ENCODE data around the gene ANKRD6. TPM values are rescaled to one million over a fixed set of nuclear protein-coding genes. Genes with fewer than 3 reads are reported as not detected.

Gene ANKRD6
- total and polyA plus RNA-seq, 2 donors (not counting 1 experiment from before 2014, with no cell fraction given), result 3.8 to 10.5 TPM

DNA sequence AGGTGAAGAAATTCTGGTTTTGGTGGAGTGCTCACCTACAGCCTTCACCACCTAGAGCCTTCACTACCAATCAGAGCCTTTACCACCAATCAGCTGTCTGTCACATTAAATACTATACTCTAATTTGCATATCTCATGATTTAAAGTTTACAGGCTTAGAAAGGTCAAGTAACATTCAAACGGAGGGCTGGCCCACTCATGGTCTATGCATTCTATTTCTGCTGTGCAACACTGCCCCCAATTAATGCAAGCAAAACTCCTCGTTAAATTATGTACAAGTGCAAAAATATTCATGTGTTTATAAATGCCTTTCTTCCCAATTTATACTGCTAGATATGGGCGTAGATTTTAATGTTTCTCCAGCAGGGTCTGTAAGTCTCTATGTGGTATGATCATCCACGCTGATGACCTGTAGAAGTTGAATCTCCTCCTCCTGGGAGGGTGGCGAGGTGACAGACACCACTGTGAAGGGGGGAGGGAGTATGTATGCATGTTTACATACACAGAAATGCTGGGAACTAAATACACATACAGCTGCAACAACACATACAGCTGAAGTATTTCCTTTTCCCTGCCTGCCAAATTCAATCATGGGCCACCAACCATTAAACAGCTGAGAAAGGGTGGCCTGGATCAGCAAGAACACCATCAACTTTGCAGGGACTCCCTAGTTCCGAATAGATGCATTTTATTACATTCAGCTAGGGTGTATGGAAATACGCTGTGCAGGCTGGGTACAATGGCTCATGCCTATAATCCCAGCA, 34.0 kb upstream of the ANKRD6 start:
- H3K27me3 Mint-ChIP-seq, result peaks cover 4% of the 10 kb centered on the region
- POLR2A ChIA-PET, result no interaction called here

DNA sequence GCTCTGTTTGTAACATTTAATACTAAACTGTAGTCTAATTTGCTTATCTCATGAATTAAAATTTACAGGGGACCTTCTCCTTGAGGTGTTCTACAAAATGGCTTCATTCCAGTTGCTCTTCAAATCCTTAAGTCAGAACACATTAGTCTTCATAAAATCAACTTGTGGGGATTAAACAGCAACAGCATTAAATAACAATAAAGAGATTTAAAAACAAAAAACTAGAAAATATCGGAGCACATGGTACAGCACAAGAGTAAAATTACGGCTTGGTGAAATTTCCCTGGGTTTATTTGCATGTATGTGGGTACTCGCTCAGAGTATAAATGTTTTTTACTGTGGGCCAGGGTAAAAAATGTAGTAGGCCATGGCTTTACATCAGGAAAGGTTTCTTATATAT, 32.9 kb upstream of the ANKRD6 start:
- peaks cover 4% of the 10 kb centered on the region for H3K27me3 Mint-ChIP-seq
- CTCF ChIA-PET, result interaction anchor here (0.8 to 1.3 kb wide), 2 partner anchors 27 to 28 kb away, joined by 3 read pairs; no protein-coding TSS in a partner anchor
- H3K36me3 ChIP-seq (replicated peaks in 1 of 2; ENCODE audit: control extremely low read depth in 1 of 2, control insufficient read depth in 1 of 2, extremely low read depth in 1 of 2, insufficient read depth in 2 of 2, low read length in 1 of 2), result no peaks in the 10 kb centered on the region
- POLR2A ChIA-PET, result no interaction called here
- no peak overlapping the region for H3K9ac ChIP-seq (ENCODE audit: low read length)
- no peaks in the 10 kb centered on the region for H3K9me3 Mint-ChIP-seq (ENCODE audit: insufficient read depth)
- H3K27ac Mint-ChIP-seq, result no peak overlapping the region
- ATAC-seq (ENCODE audit: low read depth), result no peak
- no peaks in the 10 kb centered on the region for H3K79me2 ChIP-seq (ENCODE audit: control insufficient read depth, insufficient read depth, low read length)
- no peak overlapping the region for H3K27ac ChIP-seq (ENCODE audit: low read length in 2 of 2)
- H2AFZ ChIP-seq (ENCODE audit: insufficient read depth, low read depth, low read length, poor library complexity, severe bottlenecking), result no peak overlapping the region
- no peak overlapping the region for H3K4me3 Mint-ChIP-seq
- H3K4me3 ChIP-seq (ENCODE audit: control extremely low read depth in 1 of 5, extremely low read depth in 1 of 5, insufficient read depth in 1 of 5, low read depth in 2 of 5, low read length in 4 of 5), result no peak overlapping the region
- 100% methylated on average over 2 of the region's 3 CpGs for WGBS (ENCODE audit: insufficient coverage)
- TF ChIP-seq, protein P1, sequence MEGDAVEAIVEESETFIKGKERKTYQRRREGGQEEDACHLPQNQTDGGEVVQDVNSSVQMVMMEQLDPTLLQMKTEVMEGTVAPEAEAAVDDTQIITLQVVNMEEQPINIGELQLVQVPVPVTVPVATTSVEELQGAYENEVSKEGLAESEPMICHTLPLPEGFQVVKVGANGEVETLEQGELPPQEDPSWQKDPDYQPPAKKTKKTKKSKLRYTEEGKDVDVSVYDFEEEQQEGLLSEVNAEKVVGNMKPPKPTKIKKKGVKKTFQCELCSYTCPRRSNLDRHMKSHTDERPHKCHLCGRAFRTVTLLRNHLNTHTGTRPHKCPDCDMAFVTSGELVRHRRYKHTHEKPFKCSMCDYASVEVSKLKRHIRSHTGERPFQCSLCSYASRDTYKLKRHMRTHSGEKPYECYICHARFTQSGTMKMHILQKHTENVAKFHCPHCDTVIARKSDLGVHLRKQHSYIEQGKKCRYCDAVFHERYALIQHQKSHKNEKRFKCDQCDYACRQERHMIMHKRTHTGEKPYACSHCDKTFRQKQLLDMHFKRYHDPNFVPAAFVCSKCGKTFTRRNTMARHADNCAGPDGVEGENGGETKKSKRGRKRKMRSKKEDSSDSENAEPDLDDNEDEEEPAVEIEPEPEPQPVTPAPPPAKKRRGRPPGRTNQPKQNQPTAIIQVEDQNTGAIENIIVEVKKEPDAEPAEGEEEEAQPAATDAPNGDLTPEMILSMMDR (IDR thresholded peaks at IDR 0.05), result no peak
- TF ChIP-seq EZH2 (IDR thresholded peaks at IDR 0.05; ENCODE audit: borderline replicate concordance, insufficient read depth, low read depth, low read length, poor library complexity, severe bottlenecking), result no peak
- no peaks in the 10 kb centered on the region for H3K9me3 ChIP-seq (ENCODE audit: control extremely low read depth in 1 of 3, control insufficient read depth in 2 of 3, insufficient read depth in 1 of 3, low read length in 2 of 3)
- intact Hi-C loops (cut with micrococcal nuclease), result no loop called here
- H3K4me1 ChIP-seq (ENCODE audit: control insufficient read depth in 2 of 2, insufficient read depth in 2 of 2, low read length in 2 of 2), result no peaks in the 10 kb centered on the region
- no peak for DNase-seq
- no peak overlapping the region for H3K4me2 ChIP-seq (replicated peaks; ENCODE audit: low read depth, low read length, poor library complexity, severe bottlenecking)
- no peaks in the 10 kb centered on the region for H3K27me3 ChIP-seq (replicated peaks in 1 of 4; ENCODE audit: control extremely low read depth in 1 of 4, control insufficient read depth in 3 of 4, insufficient read depth in 4 of 4, low read length in 3 of 4)
- no peaks in the 10 kb centered on the region for H4K20me1 ChIP-seq (ENCODE audit: control insufficient read depth, insufficient read depth, low read length, poor library complexity, severe bottlenecking)
- H3K4me1 Mint-ChIP-seq, result no peaks in the 10 kb centered on the region

More for the DNA sequence above, 34.0 kb upstream of the ANKRD6 start:
- intact Hi-C loops (cut with micrococcal nuclease), result no loop called here
- no peak for DNase-seq
- TF ChIP-seq EZH2 (IDR thresholded peaks at IDR 0.05; ENCODE audit: borderline replicate concordance, insufficient read depth, low read depth, low read length, poor library complexity, severe bottlenecking), result no peak
- TF ChIP-seq, protein P1 (IDR thresholded peaks at IDR 0.05), result no peak
- H4K20me1 ChIP-seq (ENCODE audit: control insufficient read depth, insufficient read depth, low read length, poor library complexity, severe bottlenecking), result no peaks in the 10 kb centered on the region
- H3K4me1 Mint-ChIP-seq, result no peaks in the 10 kb centered on the region
- no peaks in the 10 kb centered on the region for H3K27me3 ChIP-seq (replicated peaks in 1 of 4; ENCODE audit: control extremely low read depth in 1 of 4, control insufficient read depth in 3 of 4, insufficient read depth in 4 of 4, low read length in 3 of 4)
- H3K4me3 Mint-ChIP-seq, result no peak overlapping the region
- H3K9ac ChIP-seq (ENCODE audit: low read length), result no peak overlapping the region
- 100% methylated on average over 2 of the region's 7 CpGs for whole genome bisulfite sequencing (ENCODE audit: insufficient coverage)
- H2AFZ ChIP-seq (ENCODE audit: insufficient read depth, low read depth, low read length, poor library complexity, severe bottlenecking), result no peak overlapping the region
- H3K79me2 ChIP-seq (ENCODE audit: control insufficient read depth, insufficient read depth, low read length), result no peaks in the 10 kb centered on the region
- no peaks in the 10 kb centered on the region for H3K9me3 ChIP-seq (ENCODE audit: control extremely low read depth in 1 of 3, control insufficient read depth in 2 of 3, insufficient read depth in 1 of 3, low read length in 2 of 3)
- no peak overlapping the region for H3K4me2 ChIP-seq (replicated peaks; ENCODE audit: low read depth, low read length, poor library complexity, severe bottlenecking)
- no peak for ATAC-seq (ENCODE audit: low read depth)
- CTCF ChIA-PET, result interaction anchor here (1.3 kb wide), 1 partner anchor 27 kb away, joined by 3 read pairs; no protein-coding TSS in a partner anchor
- no peak overlapping the region for H3K27ac ChIP-seq (ENCODE audit: low read length in 2 of 2)
- no peaks in the 10 kb centered on the region for H3K4me1 ChIP-seq (ENCODE audit: control insufficient read depth in 2 of 2, insufficient read depth in 2 of 2, low read length in 2 of 2)
- H3K9me3 Mint-ChIP-seq (ENCODE audit: insufficient read depth), result no peaks in the 10 kb centered on the region
- H3K27ac Mint-ChIP-seq, result no peak overlapping the region
- no peaks in the 10 kb centered on the region for H3K36me3 ChIP-seq (replicated peaks in 1 of 2; ENCODE audit: control extremely low read depth in 1 of 2, control insufficient read depth in 1 of 2, extremely low read depth in 1 of 2, insufficient read depth in 2 of 2, low read length in 1 of 2)
- H3K4me3 ChIP-seq (ENCODE audit: control extremely low read depth in 1 of 5, extremely low read depth in 1 of 5, insufficient read depth in 1 of 5, low read depth in 2 of 5, low read length in 4 of 5), result no peak overlapping the region

Data from B cell (primary cell).